GM23338 (cell line): Measurements from ENCODE around the gene LONRF2. TPM values are rescaled to one million over a fixed set of nuclear protein-coding genes. Genes with fewer than 3 reads are reported as not detected.

Experiments
- ATAC-seq: fragments of 200-7000 bp; cut with Tn5 transposase; 3 replicates; pipeline ENCODE4 v1.9.1; 2020
- DNase-seq: peaks from one replicate; pipeline ENCODE4 v3.0.0-alpha.2; 2015; ENCODE audit warnings: low spot score
- H2AFZ ChIP-seq: fragments of 200-600 bp; sonication (generic); 2 replicates; pipeline ENCODE4 v1.8.0; 2016; ENCODE audit warnings: antibody characterized with exemption, mild to moderate bottlenecking, moderate library complexity
- H3F3A ChIP-seq: fragments of 200-600 bp; sonication (generic); replicated peaks from 2 replicates; pipeline ENCODE4 v1.8.0; 2017; ENCODE audit warnings: antibody characterized with exemption, mixed run types, low read depth
- H3K27ac ChIP-seq: fragments of 200-600 bp; sonication (generic); 2 replicates; pipeline ENCODE4 v1.6.1; 2016; ENCODE audit warnings: low read depth
- H3K27me3 ChIP-seq: fragments of 200-600 bp; sonication (generic); 2 replicates; pipeline ENCODE4 v1.8.0; 2016; ENCODE audit warnings: mild to moderate bottlenecking, mixed run types, moderate library complexity; ENCODE audit not compliant: insufficient read depth
- H3K36me3 ChIP-seq: fragments of 200-600 bp; sonication (generic); 2 replicates; pipeline ENCODE4 v1.8.0; 2016; ENCODE audit warnings: mild to moderate bottlenecking; ENCODE audit not compliant: insufficient read depth
- H3K4me1 ChIP-seq: fragments of 200-600 bp; sonication (generic); 2 replicates; pipeline ENCODE4 v1.8.0; 2016; ENCODE audit warnings: mild to moderate bottlenecking, moderate library complexity; ENCODE audit not compliant: insufficient read depth
- H3K4me2 ChIP-seq: fragments of 200-600 bp; sonication (generic); 2 replicates; pipeline ENCODE4 v1.7.1; 2017; ENCODE audit warnings: mixed run types
- H3K4me3 ChIP-seq: fragments of 200-600 bp; sonication (generic); 2 replicates; pipeline ENCODE4 v1.6.1; 2016; ENCODE audit warnings: mixed run types
- H3K79me2 ChIP-seq: fragments of 200-600 bp; sonication (generic); replicated peaks from 2 replicates; pipeline ENCODE4 v1.8.0; 2017; ENCODE audit warnings: mild to moderate bottlenecking; ENCODE audit not compliant: insufficient read depth
- H3K9me2 ChIP-seq: fragments of 200-600 bp; sonication (generic); 2 replicates; pipeline ENCODE4 v1.8.0; 2017; ENCODE audit not compliant: insufficient read depth
- H4K20me1 ChIP-seq: fragments of 200-600 bp; sonication (generic); replicated peaks from 2 replicates; pipeline ENCODE4 v1.8.0; 2017; ENCODE audit warnings: mild to moderate bottlenecking; ENCODE audit not compliant: insufficient read depth
- H3K27ac Mint-ChIP-seq: 2 replicates; pipeline ENCODE4 v1.8.0; 2020; ENCODE audit warnings: inconsistent platforms, mild to moderate bottlenecking, moderate library complexity, mixed read lengths
- H3K27me3 Mint-ChIP-seq: 3 replicates; pipeline ENCODE4 v1.8.0; 2022; ENCODE audit warnings: low read depth, mild to moderate bottlenecking, moderate library complexity, mixed read lengths, inconsistent platforms; ENCODE audit not compliant: insufficient read depth, poor library complexity
- H3K36me3 Mint-ChIP-seq: 3 replicates; pipeline ENCODE4 v1.8.0; 2021; ENCODE audit warnings: low read depth, mild to moderate bottlenecking, inconsistent platforms, moderate library complexity, mixed read lengths
- H3K4me1 Mint-ChIP-seq: 3 replicates; pipeline ENCODE4 v1.8.0; 2020; ENCODE audit warnings: mild to moderate bottlenecking, inconsistent platforms, mixed read lengths
- H3K4me3 Mint-ChIP-seq: 3 replicates; pipeline ENCODE4 v1.8.0; 2021; ENCODE audit warnings: moderate library complexity, mild to moderate bottlenecking, inconsistent platforms, mixed read lengths
- H3K9me3 Mint-ChIP-seq: 3 replicates; pipeline ENCODE4 v1.8.0; 2020; ENCODE audit warnings: moderate library complexity, mild to moderate bottlenecking, inconsistent platforms, mixed read lengths
- CREB1 ChIP-seq: fragments of 250-450 bp; sonication (Bioruptor Pico); IDR thresholded peaks from 2 replicates; pipeline ENCODE4 v1.5.0; 2020; ENCODE audit warnings: low read depth, mild to moderate bottlenecking, moderate library complexity
- ETS1 ChIP-seq: IDR thresholded peaks from 2 replicates; pipeline ENCODE4 v1.6.1; 2016; ENCODE audit warnings: antibody characterized with exemption
- NANOG ChIP-seq: IDR thresholded peaks from 2 replicates; pipeline ENCODE4 v1.6.1; 2016; ENCODE audit warnings: antibody characterized with exemption, borderline replicate concordance
- POLR2AphosphoS5 ChIP-seq: IDR thresholded peaks from 2 replicates; pipeline ENCODE4 v1.6.1; 2016; ENCODE audit warnings: antibody characterized with exemption, low read depth
- REST ChIP-seq: IDR thresholded peaks from one replicate; pipeline ENCODE4 v1.6.1; 2018; ENCODE audit warnings: antibody characterized with exemption; ENCODE audit not compliant: unreplicated experiment
- ZNF114 ChIP-seq: fragments of 250-450 bp; sonication (Bioruptor Pico); IDR thresholded peaks from 2 replicates; pipeline ENCODE4 v1.5.0; 2020; ENCODE audit warnings: mild to moderate bottlenecking, moderate library complexity
- ZNF331 ChIP-seq: fragments of 250-450 bp; sonication (Bioruptor Pico); IDR thresholded peaks from 2 replicates; pipeline ENCODE4 v1.5.0; 2020; ENCODE audit warnings: low read depth, mild to moderate bottlenecking, moderate library complexity
- ZNF462 ChIP-seq: fragments of 250-450 bp; sonication (Bioruptor Pico); IDR thresholded peaks from 2 replicates; pipeline ENCODE4 v1.5.0; 2020; ENCODE audit warnings: mild to moderate bottlenecking, moderate library complexity
- polyA plus RNA-seq: library from polyadenylated mRNA; unstranded; fragments of >200 nt; fragmentation: Nextera tagmentation; extraction: Ambion mirVana; gene quantifications from 2 replicates; pipeline ENCODE4 v1.2.1, GENCODE V29; 2016
- total RNA-seq: library from RNA; depleted of rRNA; stranded (reverse); fragments of >200 nt; shearing (Covaris generic); gene quantifications from 2 replicates; pipeline ENCODE4 v1.2.3, GENCODE V29; 2014

LONRF2 gene
- total and polyA plus RNA-seq, 2 experiments from 2014 or later = 0.05 to 0.24 TPM

GRCh38 chr2:100244881-100245605, 77.3 kb downstream of the LONRF2 start:
- H3K4me1 ChIP-seq = no peaks in the 10 kb centered on the region
- TF ChIP-seq NANOG = no peak
- TF ChIP-seq REST = no peak
- no peak for TF ChIP-seq POLR2AphosphoS5
- no peak for TF ChIP-seq ETS1
- TF ChIP-seq ZNF114 = no peak
- no peak for TF ChIP-seq ZNF331 (CRISPR knock-in tag)
- no peak for TF ChIP-seq ZNF462
- TF ChIP-seq CREB1 (CRISPR knock-in tag) = no peak
- H3K4me3 Mint-ChIP-seq = no peak overlapping the region
- H3K79me2 ChIP-seq = no peaks in the 10 kb centered on the region
- no peaks in the 10 kb centered on the region for H3K36me3 ChIP-seq
- no peak overlapping the region for H3K27ac ChIP-seq
- H3K9me2 ChIP-seq = no peaks in the 10 kb centered on the region
- DNase-seq = no peak
- H4K20me1 ChIP-seq = no peaks in the 10 kb centered on the region
- H3K9me3 Mint-ChIP-seq = no peaks in the 10 kb centered on the region
- no peak overlapping the region for H3K27ac Mint-ChIP-seq
- no peaks in the 10 kb centered on the region for H3K36me3 Mint-ChIP-seq
- no peak for ATAC-seq
- H3K27me3 Mint-ChIP-seq = peaks cover 5% of the 10 kb centered on the region
- no peak overlapping the region for H2AFZ ChIP-seq
- no peaks in the 10 kb centered on the region for H3F3A ChIP-seq
- peaks cover 10% of the 10 kb centered on the region for H3K4me1 Mint-ChIP-seq
- no peak overlapping the region for H3K4me2 ChIP-seq
- H3K27me3 ChIP-seq = no peaks in the 10 kb centered on the region
- H3K4me3 ChIP-seq = no peak overlapping the region
